Duodenal mucosa (tissue), 2 donors: ENCODE data around the gene TBC1D9.

Source experiments
- H3K27ac ChIP-seq: one replicate; pipeline ENCODE4 v1.7.0; 2013; ENCODE audit warnings: low read depth, low read length
- H3K27me3 ChIP-seq, 2 donors: one replicate each; pipeline ENCODE4 v1.7.0; 2013; ENCODE audit warnings: low read length in 2 of 2, control low read depth in 1 of 2; ENCODE audit not compliant: insufficient read depth in 2 of 2, control insufficient read depth in 1 of 2
- H3K36me3 ChIP-seq, 2 donors: one replicate each; pipeline ENCODE4 v1.7.0; 2013; ENCODE audit warnings: low read length in 2 of 2, control low read depth in 1 of 2; ENCODE audit not compliant: insufficient read depth in 2 of 2, control insufficient read depth in 1 of 2
- H3K4me1 ChIP-seq, 2 donors: one replicate each; pipeline ENCODE4 v1.7.0; 2013; ENCODE audit warnings: low read length in 2 of 2, control low read depth in 1 of 2; ENCODE audit not compliant: insufficient read depth in 2 of 2, control insufficient read depth in 1 of 2
- H3K4me3 ChIP-seq, 2 donors: one replicate each; pipeline ENCODE4 v1.7.0; 2013; ENCODE audit warnings: low read length in 2 of 2, low read depth in 1 of 2
- H3K9ac ChIP-seq, 2 donors: one replicate each; pipeline ENCODE4 v1.7.0; 2013; ENCODE audit warnings: low read length in 2 of 2, low read depth in 1 of 2
- H3K9me3 ChIP-seq, 2 donors: one replicate each; pipeline ENCODE4 v1.7.0; 2013; ENCODE audit warnings: low read length in 2 of 2, control low read depth in 1 of 2; ENCODE audit not compliant: control insufficient read depth in 1 of 2

The TBC1D9 gene

GRCh38 chr4:140711910-140712309, 44.3 kb downstream of the TBC1D9 start:
- Histone ChIP-seq H3K36me3 (no peaks in the 10 kb centered on the region), H3K27ac (no peak overlapping the region), H3K4me1 (peaks cover 0 to under 1% of the 10 kb centered on the region in 2 donors), H3K9ac (no peak overlapping the region), H3K27me3 (no peaks in the 10 kb centered on the region), H3K9me3 (no peaks in the 10 kb centered on the region), H3K4me3 (no peak overlapping the region)

GRCh38 chr4:140710908-140711622, 45.1 kb downstream of the TBC1D9 start:
- Histone ChIP-seq H3K9ac (no peak overlapping the region), H3K27ac (no peak overlapping the region)

GRCh38 chr4:140707325-140707724, 48.9 kb downstream of the TBC1D9 start:
- H3K4me3 ChIP-seq, result no peak overlapping the region
- no peaks in the 10 kb centered on the region for H3K9me3 ChIP-seq
- H3K27me3 ChIP-seq, result no peaks in the 10 kb centered on the region
- peaks cover 0 to 1% of the 10 kb centered on the region in 2 donors for H3K4me1 ChIP-seq
- H3K27ac ChIP-seq, result no peak overlapping the region
- H3K9ac ChIP-seq, result no peak overlapping the region
- H3K36me3 ChIP-seq, result no peaks in the 10 kb centered on the region

More at GRCh38 chr4:140710908-140711622, 45.1 kb downstream of the TBC1D9 start:
- Histone ChIP-seq H3K4me3 (no peak overlapping the region), H3K9me3 (no peaks in the 10 kb centered on the region), H3K4me1 (no peaks in the 10 kb centered on the region), H3K27me3 (no peaks in the 10 kb centered on the region), H3K36me3 (no peaks in the 10 kb centered on the region)

- Histone ChIP-seq H3K4me1 (peaks cover 0 to 5% of the 10 kb centered on the region in 2 donors), H3K9ac (no peak overlapping the region), H3K27me3 (no peaks in the 10 kb centered on the region), H3K36me3 (no peaks in the 10 kb centered on the region), H3K27ac (no peak overlapping the region), H3K4me3 (no peak overlapping the region), H3K9me3 (no peaks in the 10 kb centered on the region)
Observed at GRCh38 chr4:140706665-140707064, 49.5 kb downstream of the TBC1D9 start.

GRCh38 chr4:140706276-140706625, 49.9 kb downstream of the TBC1D9 start:
- Histone ChIP-seq H3K4me3 (no peak overlapping the region), H3K36me3 (peaks cover 0 to under 1% of the 10 kb centered on the region in 2 donors), H3K27me3 (no peaks in the 10 kb centered on the region), H3K4me1 (peaks cover 0 to 5% of the 10 kb centered on the region in 2 donors), H3K9ac (no peak overlapping the region), H3K27ac (no peak overlapping the region), H3K9me3 (no peaks in the 10 kb centered on the region)

GRCh38 chr4:140705625-140706275, 50.4 kb downstream of the TBC1D9 start:
- Histone ChIP-seq H3K4me1 (peaks cover 0 to 5% of the 10 kb centered on the region in 2 donors), H3K9me3 (no peaks in the 10 kb centered on the region), H3K27me3 (no peaks in the 10 kb centered on the region), H3K4me3 (no peak overlapping the region), H3K27ac (no peak overlapping the region), H3K9ac (no peak overlapping the region), H3K36me3 (peaks cover 4 to 5% of the 10 kb centered on the region in 2 donors)

GRCh38 chr4:140704964-140705363, 51.2 kb downstream of the TBC1D9 start:
- no peaks in the 10 kb centered on the region for H3K27me3 ChIP-seq
- H3K4me1 ChIP-seq, result peaks cover 0 to 5% of the 10 kb centered on the region in 2 donors
- no peak overlapping the region for H3K9ac ChIP-seq
- H3K27ac ChIP-seq, result no peak overlapping the region
- H3K9me3 ChIP-seq, result no peaks in the 10 kb centered on the region
- peaks cover 6 to 7% of the 10 kb centered on the region in 2 donors for H3K36me3 ChIP-seq
- H3K4me3 ChIP-seq, result no peak overlapping the region

- H3K27me3 ChIP-seq, result no peaks in the 10 kb centered on the region
- H3K4me1 ChIP-seq, result peaks cover 0 to 5% of the 10 kb centered on the region in 2 donors
- H3K9ac ChIP-seq, result no peak overlapping the region
- H3K4me3 ChIP-seq, result no peak overlapping the region
- no peaks in the 10 kb centered on the region for H3K9me3 ChIP-seq
- peaks cover 6 to 7% of the 10 kb centered on the region in 2 donors for H3K36me3 ChIP-seq
- H3K27ac ChIP-seq, result no peak overlapping the region
Observed at GRCh38 chr4:140704392-140704960, 51.7 kb downstream of the TBC1D9 start.

GRCh38 chr4:140703463-140703862, 52.7 kb downstream of the TBC1D9 start:
- Histone ChIP-seq H3K27me3 (no peaks in the 10 kb centered on the region), H3K4me1 (peaks cover 0 to 5% of the 10 kb centered on the region in 2 donors), H3K9me3 (no peaks in the 10 kb centered on the region), H3K9ac (no peak overlapping the region), H3K27ac (no peak overlapping the region), H3K36me3 (peaks cover 6 to 7% of the 10 kb centered on the region in 2 donors), H3K4me3 (no peak overlapping the region)

- Histone ChIP-seq H3K9ac (no peak overlapping the region), H3K27me3 (no peaks in the 10 kb centered on the region), H3K27ac (no peak overlapping the region)
Observed at GRCh38 chr4:140702096-140702757, 54.0 kb downstream of the TBC1D9 start.

More at GRCh38 chr4:140702096-140702757, 54.0 kb downstream of the TBC1D9 start:
- Histone ChIP-seq H3K36me3 (peaks cover 6 to 7% of the 10 kb centered on the region in 2 donors), H3K4me1 (peaks cover 0 to 5% of the 10 kb centered on the region in 2 donors), H3K9me3 (no peaks in the 10 kb centered on the region), H3K4me3 (no peak overlapping the region)
